HEK293 (cell line): ENCODE data around the gene COL7A1.

ENCODE experiments used
- GLI2 ChIP-seq: fragments of 450-650 bp; formaldehyde crosslinking; IDR thresholded peaks from 2 replicates; pipeline ENCODE4; 2017; ENCODE audit warnings: missing biosample characterization, missing genetic modification characterization, low read depth, borderline replicate concordance
- GLIS2 ChIP-seq: fragments of 450-650 bp; formaldehyde crosslinking; IDR thresholded peaks from 2 replicates; pipeline ENCODE4 v1.5.1; 2016; ENCODE audit warnings: missing biosample characterization, missing genetic modification characterization
- HOXA7 ChIP-seq: sonication (generic); formaldehyde crosslinking; IDR thresholded peaks from 2 replicates; pipeline ENCODE4 v1.8.1; 2022; ENCODE audit warnings: missing genetic modification reagents, borderline replicate concordance
- KLF1 ChIP-seq: fragments of 450-650 bp; formaldehyde crosslinking; IDR thresholded peaks from 2 replicates; pipeline ENCODE4 v1.5.1; 2016; ENCODE audit warnings: missing biosample characterization, missing genetic modification characterization
- REPIN1 ChIP-seq: fragments of 450-650 bp; formaldehyde crosslinking; IDR thresholded peaks from 2 replicates; pipeline ENCODE4 v1.5.1; 2017; ENCODE audit warnings: missing biosample characterization, missing genetic modification characterization, low read depth
- ZBTB20 ChIP-seq: fragments of 450-650 bp; formaldehyde crosslinking; IDR thresholded peaks from 2 replicates; pipeline ENCODE4 v1.5.1; 2016; ENCODE audit warnings: missing biosample characterization, missing genetic modification characterization
- ZNF112 ChIP-seq: fragments of 450-650 bp; formaldehyde crosslinking; IDR thresholded peaks from 2 replicates; pipeline ENCODE4 v1.5.0; 2017; ENCODE audit warnings: missing biosample characterization, missing genetic modification characterization
- ZNF132 ChIP-seq: fragments of 450-650 bp; formaldehyde crosslinking; IDR thresholded peaks from 2 replicates; pipeline ENCODE4 v1.5.1; 2017; ENCODE audit warnings: missing biosample characterization, missing genetic modification characterization, borderline replicate concordance
- ZNF184 ChIP-seq: fragments of 450-650 bp; IDR thresholded peaks from 2 replicates; pipeline ENCODE4 v1.5.1; 2018; ENCODE audit warnings: missing biosample characterization, mild to moderate bottlenecking, missing genetic modification characterization
- ZNF324 ChIP-seq: fragments of 450-650 bp; formaldehyde crosslinking; IDR thresholded peaks from 2 replicates; pipeline ENCODE4 v1.5.1; 2016; ENCODE audit warnings: missing biosample characterization, missing genetic modification characterization
- ZNF549 ChIP-seq: fragments of 450-650 bp; IDR thresholded peaks from 2 replicates; pipeline ENCODE4 v1.5.1; 2018; ENCODE audit warnings: missing biosample characterization, missing genetic modification characterization, mild to moderate bottlenecking, inconsistent platforms, moderate library complexity
- TF ChIP-seq, protein P1 (sequence below): fragments of 450-650 bp; formaldehyde crosslinking; IDR thresholded peaks from 2 replicates; pipeline ENCODE4 v1.5.1; 2016; ENCODE audit warnings: missing biosample characterization, missing genetic modification characterization
- TF ChIP-seq, protein P2 (sequence below): fragments of 450-650 bp; formaldehyde crosslinking; conservative IDR thresholded peaks from 2 replicates; pipeline ENCODE4 v1.5.1; 2016; ENCODE audit warnings: low read depth, missing biosample characterization, missing genetic modification characterization
- TF ChIP-seq, protein P3 (sequence below): fragments of 450-650 bp; formaldehyde crosslinking; IDR thresholded peaks from 2 replicates; pipeline ENCODE4 v1.5.1; 2016; ENCODE audit warnings: missing biosample characterization, missing genetic modification characterization
- TF ChIP-seq, protein P4 (sequence below): sonication (generic); formaldehyde crosslinking; IDR thresholded peaks from 2 replicates; pipeline ENCODE4 v1.8.1; 2022; ENCODE audit warnings: mild to moderate bottlenecking, moderate library complexity, missing genetic modification reagents
- TF ChIP-seq, protein P5 (sequence below): fragments of 450-650 bp; formaldehyde crosslinking; IDR thresholded peaks from 2 replicates; pipeline ENCODE4 v1.5.1; 2016; ENCODE audit warnings: missing biosample characterization, missing genetic modification characterization

Gene COL7A1

DNA sequence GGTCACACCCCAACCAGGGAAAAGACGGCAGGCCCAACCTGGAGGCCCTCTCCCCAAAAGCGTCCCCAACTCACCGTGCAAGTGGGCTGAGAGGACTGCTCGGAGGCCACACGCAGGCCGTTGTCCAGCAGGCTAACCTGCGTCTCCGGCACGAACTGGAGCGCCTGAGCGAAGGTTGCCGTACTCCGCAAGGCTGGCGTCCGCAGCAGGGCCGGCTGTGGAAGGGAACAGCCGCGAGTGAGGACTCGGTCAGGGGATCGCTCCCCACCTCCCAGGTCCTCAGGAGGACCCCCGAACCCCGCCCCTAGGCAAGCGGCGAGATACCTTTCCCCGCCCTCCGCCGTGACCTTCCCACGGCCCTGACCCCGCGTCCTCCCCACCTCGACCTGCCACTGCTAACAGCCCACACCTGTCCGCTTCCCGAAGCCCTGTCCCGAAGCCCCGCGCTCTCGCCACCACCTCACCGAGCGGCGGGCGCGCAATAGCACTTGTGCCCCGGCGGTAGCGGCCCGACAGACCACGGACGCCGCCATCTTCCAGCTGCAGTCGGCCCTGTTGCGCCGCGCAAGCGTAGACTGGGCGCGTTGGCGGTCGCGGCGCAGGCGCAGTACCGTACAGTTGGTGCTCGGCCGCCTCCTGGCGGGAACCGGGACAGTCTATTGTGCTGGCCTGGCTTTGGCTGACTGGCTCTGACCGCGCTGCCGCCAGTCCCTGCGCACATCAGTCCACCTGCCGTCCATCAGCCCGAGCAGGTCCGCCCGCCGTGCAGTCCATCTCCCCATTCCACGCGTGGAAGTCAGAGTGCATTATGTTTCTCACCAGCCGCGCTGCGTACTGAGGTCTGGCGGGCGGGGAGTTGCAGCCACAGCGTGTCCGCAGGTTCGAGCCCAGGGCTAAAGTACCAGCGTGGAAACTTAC, 14.2 kb upstream of the COL7A1 start, which contains the start of gene UQCRC1 (continued):
- TF ChIP-seq, protein P1, sequence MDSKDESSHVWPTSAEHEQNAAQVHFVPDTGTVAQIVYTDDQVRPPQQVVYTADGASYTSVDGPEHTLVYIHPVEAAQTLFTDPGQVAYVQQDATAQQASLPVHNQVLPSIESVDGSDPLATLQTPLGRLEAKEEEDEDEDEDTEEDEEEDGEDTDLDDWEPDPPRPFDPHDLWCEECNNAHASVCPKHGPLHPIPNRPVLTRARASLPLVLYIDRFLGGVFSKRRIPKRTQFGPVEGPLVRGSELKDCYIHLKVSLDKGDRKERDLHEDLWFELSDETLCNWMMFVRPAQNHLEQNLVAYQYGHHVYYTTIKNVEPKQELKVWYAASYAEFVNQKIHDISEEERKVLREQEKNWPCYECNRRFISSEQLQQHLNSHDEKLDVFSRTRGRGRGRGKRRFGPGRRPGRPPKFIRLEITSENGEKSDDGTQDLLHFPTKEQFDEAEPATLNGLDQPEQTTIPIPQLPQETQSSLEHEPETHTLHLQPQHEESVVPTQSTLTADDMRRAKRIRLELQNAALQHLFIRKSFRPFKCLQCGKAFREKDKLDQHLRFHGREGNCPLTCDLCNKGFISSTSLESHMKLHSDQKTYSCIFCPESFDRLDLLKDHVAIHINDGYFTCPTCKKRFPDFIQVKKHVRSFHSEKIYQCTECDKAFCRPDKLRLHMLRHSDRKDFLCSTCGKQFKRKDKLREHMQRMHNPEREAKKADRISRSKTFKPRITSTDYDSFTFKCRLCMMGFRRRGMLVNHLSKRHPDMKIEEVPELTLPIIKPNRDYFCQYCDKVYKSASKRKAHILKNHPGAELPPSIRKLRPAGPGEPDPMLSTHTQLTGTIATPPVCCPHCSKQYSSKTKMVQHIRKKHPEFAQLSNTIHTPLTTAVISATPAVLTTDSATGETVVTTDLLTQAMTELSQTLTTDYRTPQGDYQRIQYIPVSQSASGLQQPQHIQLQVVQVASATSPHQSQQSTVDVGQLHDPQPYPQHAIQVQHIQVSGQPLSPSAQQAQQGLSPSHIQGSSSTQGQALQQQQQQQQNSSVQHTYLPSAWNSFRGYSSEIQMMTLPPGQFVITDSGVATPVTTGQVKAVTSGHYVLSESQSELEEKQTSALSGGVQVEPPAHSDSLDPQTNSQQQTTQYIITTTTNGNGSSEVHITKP (tag by site-specific recombination): peak; percentile 75
- no peak for TF ChIP-seq GLIS2
- TF ChIP-seq, protein P2, sequence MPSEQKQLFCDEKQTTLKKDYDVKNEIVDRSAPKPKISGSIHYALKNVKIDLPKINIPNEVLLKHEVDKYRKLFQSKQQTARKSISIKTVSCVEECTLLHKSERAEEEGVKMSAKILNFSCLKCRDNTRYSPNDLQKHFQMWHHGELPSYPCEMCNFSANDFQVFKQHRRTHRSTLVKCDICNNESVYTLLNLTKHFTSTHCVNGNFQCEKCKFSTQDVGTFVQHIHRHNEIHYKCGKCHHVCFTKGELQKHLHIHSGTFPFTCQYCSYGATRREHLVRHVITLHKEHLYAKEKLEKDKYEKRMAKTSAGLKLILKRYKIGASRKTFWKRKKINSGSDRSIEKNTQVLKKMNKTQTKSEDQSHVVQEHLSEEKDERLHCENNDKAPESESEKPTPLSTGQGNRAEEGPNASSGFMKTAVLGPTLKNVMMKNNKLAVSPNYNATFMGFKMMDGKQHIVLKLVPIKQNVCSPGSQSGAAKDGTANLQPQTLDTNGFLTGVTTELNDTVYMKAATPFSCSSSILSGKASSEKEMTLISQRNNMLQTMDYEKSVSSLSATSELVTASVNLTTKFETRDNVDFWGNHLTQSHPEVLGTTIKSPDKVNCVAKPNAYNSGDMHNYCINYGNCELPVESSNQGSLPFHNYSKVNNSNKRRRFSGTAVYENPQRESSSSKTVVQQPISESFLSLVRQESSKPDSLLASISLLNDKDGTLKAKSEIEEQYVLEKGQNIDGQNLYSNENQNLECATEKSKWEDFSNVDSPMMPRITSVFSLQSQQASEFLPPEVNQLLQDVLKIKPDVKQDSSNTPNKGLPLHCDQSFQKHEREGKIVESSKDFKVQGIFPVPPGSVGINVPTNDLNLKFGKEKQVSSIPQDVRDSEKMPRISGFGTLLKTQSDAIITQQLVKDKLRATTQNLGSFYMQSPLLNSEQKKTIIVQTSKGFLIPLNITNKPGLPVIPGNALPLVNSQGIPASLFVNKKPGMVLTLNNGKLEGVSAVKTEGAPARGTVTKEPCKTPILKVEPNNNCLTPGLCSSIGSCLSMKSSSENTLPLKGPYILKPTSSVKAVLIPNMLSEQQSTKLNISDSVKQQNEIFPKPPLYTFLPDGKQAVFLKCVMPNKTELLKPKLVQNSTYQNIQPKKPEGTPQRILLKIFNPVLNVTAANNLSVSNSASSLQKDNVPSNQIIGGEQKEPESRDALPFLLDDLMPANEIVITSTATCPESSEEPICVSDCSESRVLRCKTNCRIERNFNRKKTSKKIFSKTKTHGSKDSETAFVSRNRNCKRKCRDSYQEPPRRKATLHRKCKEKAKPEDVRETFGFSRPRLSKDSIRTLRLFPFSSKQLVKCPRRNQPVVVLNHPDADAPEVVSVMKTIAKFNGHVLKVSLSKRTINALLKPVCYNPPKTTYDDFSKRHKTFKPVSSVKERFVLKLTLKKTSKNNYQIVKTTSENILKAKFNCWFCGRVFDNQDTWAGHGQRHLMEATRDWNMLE (tag by site-specific recombination): no peak
- 0 out of 2 replicates have a peak, but pooled peaks have one; percentile 20 for TF ChIP-seq KLF1 (tag by site-specific recombination)
- TF ChIP-seq, protein P3, sequence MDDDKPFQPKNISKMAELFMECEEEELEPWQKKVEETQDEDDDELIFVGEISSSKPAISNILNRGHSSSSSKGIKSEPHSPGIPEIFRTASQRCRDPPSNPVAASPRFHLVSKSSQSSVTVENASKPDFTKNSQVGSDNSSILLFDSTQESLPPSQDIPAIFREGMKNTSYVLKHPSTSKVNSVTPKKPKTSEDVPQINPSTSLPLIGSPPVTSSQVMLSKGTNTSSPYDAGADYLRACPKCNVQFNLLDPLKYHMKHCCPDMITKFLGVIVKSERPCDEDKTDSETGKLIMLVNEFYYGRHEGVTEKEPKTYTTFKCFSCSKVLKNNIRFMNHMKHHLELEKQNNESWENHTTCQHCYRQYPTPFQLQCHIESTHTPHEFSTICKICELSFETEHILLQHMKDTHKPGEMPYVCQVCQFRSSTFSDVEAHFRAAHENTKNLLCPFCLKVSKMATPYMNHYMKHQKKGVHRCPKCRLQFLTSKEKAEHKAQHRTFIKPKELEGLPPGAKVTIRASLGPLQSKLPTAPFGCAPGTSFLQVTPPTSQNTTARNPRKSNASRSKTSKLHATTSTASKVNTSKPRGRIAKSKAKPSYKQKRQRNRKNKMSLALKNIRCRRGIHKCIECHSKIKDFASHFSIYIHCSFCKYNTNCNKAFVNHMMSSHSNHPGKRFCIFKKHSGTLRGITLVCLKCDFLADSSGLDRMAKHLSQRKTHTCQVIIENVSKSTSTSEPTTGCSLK: no peak
- no peak for TF ChIP-seq ZNF549 (tag by site-specific recombination)
- no peak for TF ChIP-seq GLI2 (tag by site-specific recombination)
- no peak for TF ChIP-seq ZNF132 (tag by site-specific recombination)
- TF ChIP-seq REPIN1: no peak
- TF ChIP-seq ZNF324 (tag by site-specific recombination): no peak
- TF ChIP-seq ZNF112: no peak
- TF ChIP-seq ZBTB20 (tag by site-specific recombination): peak; percentile 62; the same call in 1 of the 2 replicates
- TF ChIP-seq, protein P4, sequence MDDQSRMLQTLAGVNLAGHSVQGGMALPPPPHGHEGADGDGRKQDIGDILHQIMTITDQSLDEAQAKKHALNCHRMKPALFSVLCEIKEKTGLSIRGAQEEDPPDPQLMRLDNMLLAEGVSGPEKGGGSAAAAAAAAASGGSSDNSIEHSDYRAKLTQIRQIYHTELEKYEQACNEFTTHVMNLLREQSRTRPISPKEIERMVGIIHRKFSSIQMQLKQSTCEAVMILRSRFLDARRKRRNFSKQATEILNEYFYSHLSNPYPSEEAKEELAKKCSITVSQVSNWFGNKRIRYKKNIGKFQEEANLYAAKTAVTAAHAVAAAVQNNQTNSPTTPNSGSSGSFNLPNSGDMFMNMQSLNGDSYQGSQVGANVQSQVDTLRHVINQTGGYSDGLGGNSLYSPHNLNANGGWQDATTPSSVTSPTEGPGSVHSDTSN: no peak
- TF ChIP-seq ZNF184 (tag by site-specific recombination): no peak
- TF ChIP-seq HOXA7 (CRISPR knock-in tag): no peak
- TF ChIP-seq, protein P5, sequence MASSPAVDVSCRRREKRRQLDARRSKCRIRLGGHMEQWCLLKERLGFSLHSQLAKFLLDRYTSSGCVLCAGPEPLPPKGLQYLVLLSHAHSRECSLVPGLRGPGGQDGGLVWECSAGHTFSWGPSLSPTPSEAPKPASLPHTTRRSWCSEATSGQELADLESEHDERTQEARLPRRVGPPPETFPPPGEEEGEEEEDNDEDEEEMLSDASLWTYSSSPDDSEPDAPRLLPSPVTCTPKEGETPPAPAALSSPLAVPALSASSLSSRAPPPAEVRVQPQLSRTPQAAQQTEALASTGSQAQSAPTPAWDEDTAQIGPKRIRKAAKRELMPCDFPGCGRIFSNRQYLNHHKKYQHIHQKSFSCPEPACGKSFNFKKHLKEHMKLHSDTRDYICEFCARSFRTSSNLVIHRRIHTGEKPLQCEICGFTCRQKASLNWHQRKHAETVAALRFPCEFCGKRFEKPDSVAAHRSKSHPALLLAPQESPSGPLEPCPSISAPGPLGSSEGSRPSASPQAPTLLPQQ (tag by site-specific recombination): 0 out of 2 replicates have a peak, but pooled peaks have one; percentile 31
